Retinal pigment epithelial cell (primary cell): ENCODE data around the gene LARGE1.

Experiments used
- DNase-seq: peaks from one replicate; pipeline ENCODE4 v3.0.0-alpha.2; 2010; ENCODE audit warnings: low read depth
- H3K4me3 ChIP-seq: 2 replicates; pipeline ENCODE4 v1.5.1; 2011; ENCODE audit warnings: mild to moderate bottlenecking, low read length, control low read depth, moderate library complexity
- CTCF ChIP-seq: conservative IDR thresholded peaks from 2 replicates; pipeline ENCODE4 v1.5.1; 2011; ENCODE audit warnings: low read depth, low read length, control low read depth, inconsistent platforms

The LARGE1 gene

DNA sequence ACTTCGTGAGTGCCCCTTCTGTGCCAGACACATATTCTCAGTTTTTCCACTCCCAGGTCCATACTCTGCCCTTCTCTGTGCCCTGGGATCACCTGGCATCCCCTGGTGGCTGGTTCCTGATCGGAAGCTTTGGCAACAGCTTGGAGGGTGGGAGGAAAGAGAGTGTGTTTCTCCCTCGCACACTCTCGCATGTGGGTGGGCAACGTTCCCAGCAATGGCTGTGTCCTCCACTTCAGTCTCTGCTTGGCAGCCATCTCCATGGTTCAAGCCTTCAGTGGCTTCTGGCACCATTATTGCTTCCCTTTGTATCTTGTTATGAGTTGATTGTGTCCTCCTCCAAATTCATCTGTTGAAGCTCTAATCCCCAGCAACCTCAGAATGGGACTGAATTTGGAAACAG lies 519.4 kb downstream of the LARGE1 start:
- no peak overlapping the region for H3K4me3 ChIP-seq
- DNase-seq = no peak
- TF ChIP-seq CTCF = no peak

GRCh38 chr22:33400061-33400840 lies 520.0 kb downstream of the LARGE1 start:
- no peak overlapping the region for H3K4me3 ChIP-seq
- TF ChIP-seq CTCF = no peak
- DNase-seq = no peak

GRCh38 chr22:33397381-33397907 lies 522.8 kb downstream of the LARGE1 start:
- no peak for TF ChIP-seq CTCF
- no peak overlapping the region for H3K4me3 ChIP-seq
- DNase-seq = no peak

DNA sequence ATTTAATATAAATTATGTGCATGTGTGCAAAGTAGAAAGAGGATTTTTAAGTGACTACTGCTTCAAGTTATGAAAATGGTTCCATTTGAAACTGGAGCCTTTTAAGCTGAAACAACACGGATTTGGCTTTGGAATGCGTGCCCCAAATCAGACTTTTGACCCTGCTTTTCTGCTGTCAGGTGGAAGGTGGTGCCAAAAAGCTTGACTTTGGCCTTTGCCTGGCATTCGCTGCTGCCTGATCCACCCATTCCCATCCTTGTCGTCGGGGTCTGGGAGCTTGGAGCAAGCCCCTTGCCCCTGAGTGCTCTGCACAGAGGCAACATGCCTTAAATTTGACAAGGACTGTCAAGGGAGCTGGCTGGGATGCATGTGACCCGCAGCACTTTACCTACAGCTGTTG lies 526.8 kb downstream of the LARGE1 start:
- no peak for TF ChIP-seq CTCF

DNA sequence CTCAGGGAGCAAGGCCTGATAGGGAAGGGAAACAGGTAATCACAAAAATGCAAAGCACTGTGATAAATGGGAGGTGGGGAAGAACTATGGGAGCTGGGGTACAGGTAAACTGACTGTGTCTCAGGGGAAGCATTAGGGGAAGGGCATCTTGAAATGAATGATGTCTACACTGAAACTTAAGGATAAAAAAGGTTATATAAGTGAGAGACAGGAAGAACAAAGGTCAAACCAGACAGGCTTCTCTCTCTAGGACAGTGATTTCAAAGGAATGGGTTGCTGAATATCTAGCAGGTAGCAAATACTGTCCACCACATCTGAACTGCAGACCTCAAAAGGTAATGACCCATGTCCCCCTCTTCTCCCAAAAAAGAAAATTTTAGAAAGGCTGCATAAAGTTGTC lies 529.0 kb downstream of the LARGE1 start:
- DNase-seq = no peak
- H3K4me3 ChIP-seq = no peak overlapping the region
- no peak for TF ChIP-seq CTCF

More for the DNA sequence above, 526.8 kb downstream of the LARGE1 start:
- H3K4me3 ChIP-seq = no peak overlapping the region
- DNase-seq = no peak

GRCh38 chr22:33389936-33390335 lies 530.3 kb downstream of the LARGE1 start:
- no peak for DNase-seq
- TF ChIP-seq CTCF = no peak
- no peak overlapping the region for H3K4me3 ChIP-seq

DNA sequence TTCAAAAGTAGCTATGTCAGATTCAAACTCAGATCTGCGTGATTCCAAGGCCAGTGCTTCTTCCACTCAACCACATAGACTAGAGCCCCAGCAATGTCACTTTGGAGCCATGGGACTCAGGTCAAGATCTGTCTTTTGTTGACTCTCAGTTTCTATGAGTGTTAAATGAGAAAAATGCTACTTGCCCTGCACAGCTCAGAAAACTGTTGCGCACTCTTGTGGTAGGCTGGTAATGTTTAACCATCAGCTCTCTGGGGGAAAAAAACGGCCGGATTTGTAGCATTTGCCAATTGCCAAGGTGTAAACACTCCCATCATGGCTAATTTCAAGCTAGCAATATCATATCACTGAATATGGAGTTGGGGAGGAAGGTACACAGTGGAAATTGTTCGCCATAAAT lies 534.0 kb downstream of the LARGE1 start:
- no peak for DNase-seq
- no peak overlapping the region for H3K4me3 ChIP-seq
- no peak for TF ChIP-seq CTCF
